CD4-positive, alpha-beta T cell treated with Interleukin-15 for 4 hours (primary cell): Measurements from ENCODE around the gene GALNT9.

Source experiments
- DNase-seq: peaks from one replicate; pipeline ENCODE4 v3.0.0-alpha.2; 2020; ENCODE audit warnings: low spot score

GALNT9 gene

DNA sequence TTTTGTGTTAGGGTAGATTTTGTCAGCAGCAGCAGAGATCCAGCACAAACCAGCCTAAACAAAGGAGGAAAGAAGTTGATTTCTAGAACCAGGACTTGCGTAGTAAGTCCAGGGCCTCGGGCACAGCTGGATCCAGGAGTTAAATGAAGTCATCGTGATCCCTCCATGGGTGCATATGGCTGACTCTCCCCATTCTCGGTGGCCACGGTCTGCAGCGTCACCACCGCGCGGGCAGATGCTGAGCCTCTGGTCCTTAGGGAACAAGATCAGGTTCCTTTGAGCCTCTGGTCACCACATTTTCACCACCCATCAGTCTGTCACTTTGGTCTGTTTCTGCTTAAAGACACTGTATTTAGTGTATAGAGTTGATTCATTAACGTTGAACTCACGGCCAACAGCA lies 14.8 kb upstream of the GALNT9 start:
- DNase-seq, result no peak

DNA sequence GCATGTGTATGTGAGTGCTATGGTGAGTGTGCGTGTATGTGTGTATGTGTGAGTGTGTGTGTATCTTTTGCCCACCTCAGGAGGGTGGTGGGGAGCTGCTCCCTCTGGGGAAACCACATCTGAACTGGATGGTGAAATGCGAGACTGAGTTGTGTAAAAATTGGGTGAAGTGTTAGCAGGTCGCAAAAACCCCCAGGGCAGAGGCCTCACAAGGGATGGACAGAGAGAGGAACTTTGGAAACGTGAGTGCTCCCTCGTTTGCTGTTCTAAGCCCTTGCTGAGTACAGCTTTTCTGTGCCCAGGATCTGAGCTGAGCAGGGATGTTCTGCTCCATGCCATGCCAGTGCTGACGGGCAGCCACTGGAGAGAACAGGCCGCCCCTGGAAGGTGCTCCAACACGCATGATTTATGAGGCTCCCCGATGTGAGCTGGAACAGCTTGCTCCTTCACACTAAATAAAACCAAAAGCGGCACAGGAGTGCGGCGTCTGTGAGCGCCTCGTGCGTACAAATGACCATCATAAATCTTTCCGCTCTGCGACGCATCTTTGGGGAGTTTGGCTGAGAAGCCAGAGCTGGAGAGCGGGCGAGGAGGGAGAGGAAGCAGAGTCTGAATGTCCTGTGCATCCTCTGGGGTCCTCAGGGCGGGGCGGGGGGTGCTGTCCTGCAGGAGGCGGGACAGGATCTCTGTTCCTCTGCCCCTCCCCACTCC lies 14.1 kb upstream of the GALNT9 start:
- DNase-seq, result no peak

DNA sequence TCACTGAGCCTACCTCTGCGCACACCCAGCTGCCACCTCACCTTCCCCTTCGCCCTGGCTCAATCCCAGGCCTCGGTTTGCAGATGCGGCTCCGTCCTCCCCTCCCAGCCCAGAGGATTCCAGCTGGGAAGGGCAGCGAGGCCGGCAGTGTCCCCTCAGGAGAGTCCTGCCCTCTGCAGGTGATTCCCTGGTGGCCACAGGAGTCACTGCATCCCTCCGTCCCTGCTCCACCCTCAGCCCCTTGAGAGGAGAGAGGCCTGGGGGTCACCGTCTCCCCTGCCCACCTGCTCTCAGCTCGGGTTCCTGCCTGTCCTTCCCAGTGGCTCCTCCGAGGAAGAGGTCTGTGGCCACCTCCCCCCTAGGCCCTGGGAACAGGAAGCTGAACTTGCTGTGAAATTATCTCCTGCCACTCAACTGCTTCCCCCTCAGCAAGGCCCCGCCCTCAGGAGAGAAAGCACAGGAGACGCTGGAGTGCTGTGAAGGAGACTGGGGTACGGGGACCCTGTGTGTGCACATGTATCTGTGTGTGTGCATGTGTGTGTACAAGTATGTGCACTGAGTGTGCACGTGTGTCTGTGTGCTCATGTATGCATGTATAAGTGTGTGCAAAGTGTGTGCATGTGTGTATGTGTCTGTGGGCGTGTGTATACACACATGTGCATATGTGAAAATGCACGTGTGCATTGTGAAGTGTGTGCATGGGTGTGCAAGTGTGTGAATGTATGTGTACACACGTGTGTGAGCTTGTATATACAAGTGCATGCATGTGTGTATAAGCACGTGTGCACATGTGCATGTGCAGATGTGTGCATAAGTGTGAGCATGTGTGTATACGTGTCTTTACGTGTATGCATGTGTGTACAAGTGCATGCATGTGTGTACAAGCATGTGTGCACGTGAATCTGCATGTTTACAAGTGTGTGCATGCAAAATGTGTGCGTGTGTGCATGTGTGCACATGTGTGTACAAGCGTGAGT lies 13.2 kb upstream of the GALNT9 start:
- DNase-seq, result no peak

DNA sequence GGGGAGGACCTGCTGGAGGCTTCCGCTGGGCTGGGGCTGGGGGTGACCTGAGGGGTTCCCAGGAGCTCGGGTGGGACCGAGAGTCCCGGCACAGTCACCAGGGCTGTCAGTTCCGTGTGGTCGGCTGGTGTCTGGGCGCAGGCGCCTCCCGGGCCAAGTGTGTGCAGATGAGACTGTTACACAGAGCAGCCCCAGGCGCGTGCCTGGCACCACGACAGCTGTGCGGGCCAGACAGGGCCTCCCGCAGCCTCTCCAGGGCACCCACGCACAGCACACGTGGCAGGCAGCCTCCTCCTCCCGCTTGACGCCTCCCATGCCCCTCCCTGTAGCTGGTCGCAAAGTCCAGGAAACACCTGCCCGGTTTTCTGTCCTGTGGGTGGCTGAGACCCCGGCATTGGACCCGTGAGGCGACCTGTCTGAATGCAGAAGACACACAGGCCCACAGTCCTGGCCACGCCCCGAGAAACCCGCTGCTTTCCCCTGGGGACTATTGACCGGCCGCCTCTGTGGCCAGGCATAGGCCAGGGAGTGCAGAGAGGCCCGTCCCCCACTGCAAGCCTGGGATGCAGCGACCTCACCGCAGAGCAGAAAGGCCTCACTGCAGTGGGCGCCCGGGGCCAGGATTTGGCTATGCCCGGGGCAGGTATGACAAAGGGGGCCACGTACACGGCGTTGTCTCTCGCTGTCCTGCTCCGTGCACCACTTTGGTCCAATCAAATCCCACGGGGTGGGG lies 12.1 kb upstream of the GALNT9 start:
- DNase-seq, result no peak

GRCh38 chr12:132340266-132341035 lies 11.1 kb upstream of the GALNT9 start:
- DNase-seq, result no peak

- DNase-seq, result no peak
Measured at GRCh38 chr12:132339856-132340255, 10.5 kb upstream of the GALNT9 start.

DNA sequence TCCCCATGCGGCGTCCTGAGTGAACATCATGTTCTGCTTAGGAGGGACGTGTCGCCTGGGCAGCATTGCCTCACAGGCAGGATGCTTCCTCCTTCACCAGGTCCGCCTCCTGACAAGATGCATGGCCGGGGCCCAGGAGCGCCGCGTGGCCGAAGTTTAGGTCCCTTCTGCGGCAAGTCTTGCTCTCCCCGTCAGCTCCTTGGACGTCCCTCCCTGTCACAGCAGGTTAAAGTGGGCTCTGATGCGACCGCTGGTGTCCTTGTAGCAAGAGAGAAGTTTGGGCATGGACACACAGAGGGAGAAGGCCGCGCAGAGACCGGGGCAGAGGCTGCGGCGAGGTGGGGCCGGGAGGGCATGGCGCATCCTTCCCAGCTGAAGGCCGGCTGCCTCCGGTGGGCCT lies 9.4 kb upstream of the GALNT9 start:
- no peak for DNase-seq

- no peak for DNase-seq
Measured at GRCh38 chr12:132338311-132338710, 8.9 kb upstream of the GALNT9 start.

DNA sequence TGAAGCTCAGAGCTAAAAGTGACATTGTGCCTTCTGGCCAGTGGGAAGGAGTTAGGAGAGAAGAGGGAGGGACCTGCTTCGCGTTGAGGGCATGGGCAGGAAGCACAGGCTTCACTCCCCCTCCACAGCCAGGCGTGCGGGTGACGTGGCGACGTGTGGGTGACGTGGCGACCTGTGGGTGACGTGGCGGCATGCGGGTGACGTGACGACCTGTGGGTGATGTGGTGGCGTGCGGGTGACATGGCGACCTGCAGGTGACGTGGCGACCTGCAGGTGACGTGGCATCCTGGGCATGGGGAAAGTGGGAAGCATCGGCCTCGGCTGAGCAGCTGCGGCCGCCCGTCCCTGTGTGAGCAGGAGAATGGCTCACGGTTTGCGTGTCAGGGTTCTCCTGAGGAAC lies 8.2 kb upstream of the GALNT9 start:
- DNase-seq, result no peak

GRCh38 chr12:132336451-132337413 lies 7.3 kb upstream of the GALNT9 start:
- DNase-seq, result no peak

DNA sequence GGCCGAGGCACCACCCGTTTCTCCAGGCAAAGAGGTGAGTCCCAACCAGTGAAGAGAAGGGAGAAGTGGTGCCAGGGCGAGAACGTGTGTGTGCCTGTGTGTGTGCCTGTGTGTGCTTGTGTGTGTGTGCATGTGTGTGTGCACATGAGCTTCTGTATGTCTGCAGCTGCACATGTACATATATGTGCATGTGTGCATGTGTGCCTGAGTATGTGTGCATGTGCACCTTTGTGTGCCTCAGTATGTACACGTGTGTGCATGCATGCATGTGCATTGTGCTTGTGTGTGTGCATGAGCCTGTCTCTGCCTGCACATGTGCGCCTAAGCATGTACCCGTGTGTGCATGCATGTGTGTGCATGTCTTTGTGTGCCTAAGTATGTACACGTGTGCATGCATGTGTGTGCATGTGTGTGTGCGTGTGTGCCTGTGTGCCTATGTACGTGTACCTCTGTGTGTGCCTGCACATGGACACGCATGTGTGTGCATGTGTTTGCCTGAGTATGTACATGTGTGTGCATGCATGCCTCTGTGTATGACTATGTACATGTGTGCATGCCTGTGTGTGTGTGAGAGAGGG lies 5.9 kb upstream of the GALNT9 start:
- DNase-seq, result no peak

- no peak for DNase-seq
Measured at GRCh38 chr12:132333766-132334165, 4.4 kb upstream of the GALNT9 start.

GRCh38 chr12:132333273-132333672 lies 3.9 kb upstream of the GALNT9 start:
- DNase-seq, result no peak

DNA sequence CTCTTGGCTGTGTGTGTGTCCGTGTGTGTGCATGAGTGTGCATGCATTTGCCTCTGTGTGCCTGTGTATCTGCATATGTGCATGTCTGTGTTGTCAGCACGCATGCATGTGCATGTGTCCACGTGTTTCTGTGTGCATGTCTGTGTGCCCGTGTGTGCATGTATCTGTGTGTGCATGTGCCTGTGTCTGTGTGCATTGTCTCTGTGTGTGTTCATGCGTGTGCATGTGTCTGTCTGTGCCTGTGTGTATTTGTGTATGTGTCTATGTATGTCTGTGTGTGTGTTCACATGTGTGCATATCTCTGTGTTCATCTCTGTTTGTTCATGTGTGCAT lies 1.1 kb upstream of the GALNT9 start:
- no peak for DNase-seq

- no peak for DNase-seq
Measured at GRCh38 chr12:132329720-132330548, 545 bp upstream of the GALNT9 start.

GRCh38 chr12:132328282-132329029 lies 933 bp downstream of the GALNT9 start:
- DNase-seq, result no peak

DNA sequence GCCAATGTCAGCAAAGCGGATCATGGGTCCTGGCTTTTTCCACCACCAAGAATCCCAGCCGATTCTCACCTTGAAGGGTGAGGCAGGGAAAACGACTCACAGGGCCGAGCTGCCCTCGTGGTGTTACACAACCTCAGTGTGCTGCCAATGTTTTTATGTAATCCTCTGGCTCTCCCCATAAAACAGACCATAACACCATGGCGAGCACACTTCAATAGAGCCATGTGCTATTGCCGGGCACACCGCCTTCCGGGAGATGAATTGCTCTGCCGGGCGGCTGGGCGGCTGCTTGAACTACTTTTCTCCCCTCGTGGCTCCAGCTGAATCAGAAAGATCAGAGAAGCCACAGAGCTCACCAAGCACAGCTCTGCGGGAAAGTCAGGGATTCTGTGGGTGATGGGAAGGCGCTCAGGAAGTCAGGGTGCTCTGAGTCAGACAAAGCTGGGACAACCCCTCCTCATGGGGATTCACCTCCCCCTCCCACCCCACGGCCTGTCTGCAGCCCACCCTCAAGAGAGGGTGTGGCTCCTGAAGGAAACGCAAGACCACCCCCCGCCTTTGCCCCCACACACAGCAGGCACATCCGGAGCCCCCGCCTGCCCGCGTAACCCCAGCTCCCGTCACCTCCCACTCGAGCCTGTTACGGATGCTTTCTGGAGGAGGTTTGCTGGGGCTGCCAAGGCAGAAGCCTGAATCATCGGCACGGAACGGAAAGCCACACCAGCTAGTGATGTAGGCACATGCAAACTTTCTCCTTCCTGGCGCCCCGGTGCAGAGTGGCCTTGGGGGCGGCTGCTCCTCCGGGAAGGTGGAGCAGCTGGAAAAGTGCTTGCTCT lies 1.8 kb downstream of the GALNT9 start:
- no peak for DNase-seq

DNA sequence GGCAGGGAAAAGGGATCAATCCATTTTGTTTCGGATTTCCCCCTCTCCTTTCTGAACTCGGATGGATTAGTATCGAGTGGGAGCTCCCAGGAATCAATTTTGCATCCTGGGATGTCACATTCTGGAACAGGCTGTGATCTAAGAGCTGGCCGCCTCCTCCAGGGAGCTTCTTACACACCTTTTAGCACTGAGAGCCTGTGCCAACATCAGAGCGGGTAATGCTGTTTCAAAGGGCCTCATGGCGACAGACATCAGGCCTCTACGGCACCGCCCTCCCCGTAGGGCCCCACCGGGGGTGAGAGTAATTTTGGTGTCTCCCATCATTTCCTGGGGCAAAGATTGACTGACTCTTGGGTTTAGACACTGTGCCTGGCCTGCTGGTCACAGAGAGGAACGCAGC lies 2.7 kb downstream of the GALNT9 start:
- no peak for DNase-seq
